GM19372 (cell line): ENCODE data around the gene ST6GALNAC5.
"Not testable (repeated sequence)": the region's sequence is repeated elsewhere in the genome, so short reads cannot be mapped to it uniquely, and the experiment has no call there.

Source experiments
- ATAC-seq: cut with Tn5 transposase; IDR thresholded peaks from one replicate; pipeline ENCODE4 v1.9.1; 2021; ENCODE audit warnings: mild to moderate bottlenecking, low read depth, moderate library complexity; ENCODE audit not compliant: unreplicated experiment

The ST6GALNAC5 gene

GRCh38 chr1:76933847-76934815, 66.9 kb downstream of the ST6GALNAC5 start:
- ATAC-seq: no peak

- ATAC-seq: no peak
These were observed 71.0 kb downstream of the ST6GALNAC5 start for GRCh38 chr1:76938304-76938703.

- ATAC-seq: no peak
These were observed 72.0 kb downstream of the ST6GALNAC5 start for GRCh38 chr1:76939050-76939816.

- ATAC-seq: no peak
These were observed 72.5 kb downstream of the ST6GALNAC5 start for GRCh38 chr1:76939817-76940216.

- ATAC-seq: no peak
These were observed 73.5 kb downstream of the ST6GALNAC5 start for GRCh38 chr1:76940571-76941335.

GRCh38 chr1:76942549-76942948, 75.3 kb downstream of the ST6GALNAC5 start:
- ATAC-seq: no peak

GRCh38 chr1:76944942-76945341, 77.7 kb downstream of the ST6GALNAC5 start:
- ATAC-seq: no peak

GRCh38 chr1:76948846-76949245, 81.6 kb downstream of the ST6GALNAC5 start:
- ATAC-seq: no peak

- no peak for ATAC-seq
These were observed 82.2 kb downstream of the ST6GALNAC5 start for GRCh38 chr1:76949503-76949902.

GRCh38 chr1:76950306-76950705, 83.0 kb downstream of the ST6GALNAC5 start:
- no peak for ATAC-seq

GRCh38 chr1:76951153-76951552, 83.9 kb downstream of the ST6GALNAC5 start:
- no peak for ATAC-seq

- ATAC-seq: no peak
These were observed 88.4 kb downstream of the ST6GALNAC5 start for GRCh38 chr1:76955652-76956051.

GRCh38 chr1:76957961-76958360, 90.7 kb downstream of the ST6GALNAC5 start:
- no peak for ATAC-seq

GRCh38 chr1:76958828-76959227, 91.5 kb downstream of the ST6GALNAC5 start:
- ATAC-seq: no peak

GRCh38 chr1:76959556-76959955, 92.3 kb downstream of the ST6GALNAC5 start:
- ATAC-seq: no peak

- no peak for ATAC-seq
These were observed 94.0 kb downstream of the ST6GALNAC5 start for GRCh38 chr1:76961181-76961819.

- ATAC-seq: no peak
These were observed 94.5 kb downstream of the ST6GALNAC5 start for GRCh38 chr1:76961820-76962207.

GRCh38 chr1:76981267-76981666, 114.0 kb downstream of the ST6GALNAC5 start:
- ATAC-seq: not testable (repeated sequence)

GRCh38 chr1:76989976-76990375, 122.7 kb downstream of the ST6GALNAC5 start:
- no peak for ATAC-seq

- no peak for ATAC-seq
These were observed 125.8 kb downstream of the ST6GALNAC5 start for GRCh38 chr1:76993036-76993435.
